GM19099 (cell line): Measurements from ENCODE around the gene PTPRM.

Source experiments
- POLR2A ChIP-seq: IDR thresholded peaks from 3 replicates; pipeline ENCODE4 v1.6.1; 2011; ENCODE audit warnings: low read depth; ENCODE audit not compliant: insufficient read length; ENCODE audit errors: extremely low read depth

PTPRM gene

GRCh38 chr18:8006979-8007378 is 439.9 kb downstream of the PTPRM start:
- TF ChIP-seq POLR2A = no peak

GRCh38 chr18:8008033-8008432 is 440.9 kb downstream of the PTPRM start:
- no peak for TF ChIP-seq POLR2A

- no peak for TF ChIP-seq POLR2A
Measured at GRCh38 chr18:8011361-8011760, 444.2 kb downstream of the PTPRM start.

- TF ChIP-seq POLR2A = no peak
Measured at GRCh38 chr18:8011906-8012305, 444.8 kb downstream of the PTPRM start.

- no peak for TF ChIP-seq POLR2A
Measured at GRCh38 chr18:8018701-8019331, 451.7 kb downstream of the PTPRM start.

GRCh38 chr18:8019600-8019999 is 452.5 kb downstream of the PTPRM start:
- no peak for TF ChIP-seq POLR2A

GRCh38 chr18:8020132-8020846 is 453.2 kb downstream of the PTPRM start:
- no peak for TF ChIP-seq POLR2A

GRCh38 chr18:8029061-8029460 is 461.9 kb downstream of the PTPRM start:
- no peak for TF ChIP-seq POLR2A

GRCh38 chr18:8029731-8030130 is 462.6 kb downstream of the PTPRM start:
- no peak for TF ChIP-seq POLR2A

GRCh38 chr18:8030201-8030600 is 463.1 kb downstream of the PTPRM start:
- no peak for TF ChIP-seq POLR2A

- TF ChIP-seq POLR2A = no peak
Measured at GRCh38 chr18:8031496-8031895, 464.4 kb downstream of the PTPRM start.

GRCh38 chr18:8034674-8035073 is 467.6 kb downstream of the PTPRM start:
- no peak for TF ChIP-seq POLR2A

GRCh38 chr18:8036551-8036950 is 469.4 kb downstream of the PTPRM start:
- no peak for TF ChIP-seq POLR2A

- TF ChIP-seq POLR2A = no peak
Measured at GRCh38 chr18:8037296-8037695, 470.2 kb downstream of the PTPRM start.

GRCh38 chr18:8040021-8040420 is 472.9 kb downstream of the PTPRM start:
- TF ChIP-seq POLR2A = no peak

- TF ChIP-seq POLR2A = no peak
Measured at GRCh38 chr18:8041526-8042111, 474.5 kb downstream of the PTPRM start.
